ENCODE results near the gene SMAD7.

The SMAD7 gene

DNA sequence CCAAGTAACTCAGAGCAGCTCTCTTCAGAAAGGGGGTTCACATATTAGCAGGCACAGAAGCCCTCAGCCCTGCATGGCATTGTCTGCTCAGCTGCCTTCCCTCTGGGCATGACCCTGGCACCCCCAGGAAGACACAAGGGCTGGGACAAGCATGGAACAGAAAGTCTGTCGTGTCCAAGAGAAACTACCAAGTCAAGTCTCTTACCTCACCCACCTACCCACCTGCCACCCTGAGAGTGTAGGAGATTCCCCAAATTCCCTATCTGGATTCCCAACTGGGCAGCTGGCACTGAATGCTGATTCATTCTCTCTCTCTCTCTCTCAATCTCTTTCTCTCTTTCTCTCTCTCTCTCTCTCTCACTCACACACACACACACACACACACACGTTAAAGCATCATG, 21.6 kb downstream of the SMAD7 start:
- DNase-seq = peak; percentile 54

GRCh38 chr18:48928787-48929186, 22.0 kb downstream of the SMAD7 start:
- DNase-seq = peak; percentile 73

DNA sequence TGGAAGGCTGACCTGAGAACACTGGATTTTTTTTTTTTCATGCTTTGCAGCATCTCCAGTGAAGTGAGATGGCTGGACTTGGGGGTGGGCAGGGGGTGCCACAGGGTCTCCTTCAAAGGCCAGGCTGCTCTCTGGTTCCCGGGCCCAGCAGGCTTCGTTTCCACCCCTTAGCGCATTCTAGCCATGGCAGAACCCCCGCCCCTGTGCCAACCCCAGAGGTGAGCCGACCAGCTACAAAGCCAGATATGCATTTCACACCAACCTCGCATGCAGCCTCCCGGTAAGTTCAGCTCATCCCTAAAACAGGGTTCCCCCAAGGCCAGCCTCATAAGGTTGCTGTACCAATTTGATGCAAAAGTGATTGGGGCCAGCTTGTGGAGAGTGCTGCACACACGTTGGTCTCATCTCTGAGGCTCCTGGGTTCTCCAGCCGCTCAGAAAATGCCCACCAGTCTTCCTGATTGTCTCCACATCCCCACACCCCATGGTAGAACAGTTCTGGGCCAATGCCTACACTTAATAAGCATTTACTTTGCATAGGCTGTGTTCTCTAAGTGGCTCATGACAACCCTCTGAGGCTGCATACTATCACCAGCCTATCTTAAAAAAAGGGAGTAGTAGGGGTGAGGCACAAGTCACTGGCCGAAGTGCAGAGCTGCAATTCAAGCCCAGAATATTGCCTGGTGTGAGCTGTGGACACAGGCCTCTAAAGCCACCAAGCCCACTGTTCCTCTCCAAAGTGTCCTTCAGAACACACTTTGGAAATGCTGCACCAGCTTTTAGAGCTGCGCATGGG, 23.3 kb downstream of the SMAD7 start:
- DNase-seq = no peak

DNA sequence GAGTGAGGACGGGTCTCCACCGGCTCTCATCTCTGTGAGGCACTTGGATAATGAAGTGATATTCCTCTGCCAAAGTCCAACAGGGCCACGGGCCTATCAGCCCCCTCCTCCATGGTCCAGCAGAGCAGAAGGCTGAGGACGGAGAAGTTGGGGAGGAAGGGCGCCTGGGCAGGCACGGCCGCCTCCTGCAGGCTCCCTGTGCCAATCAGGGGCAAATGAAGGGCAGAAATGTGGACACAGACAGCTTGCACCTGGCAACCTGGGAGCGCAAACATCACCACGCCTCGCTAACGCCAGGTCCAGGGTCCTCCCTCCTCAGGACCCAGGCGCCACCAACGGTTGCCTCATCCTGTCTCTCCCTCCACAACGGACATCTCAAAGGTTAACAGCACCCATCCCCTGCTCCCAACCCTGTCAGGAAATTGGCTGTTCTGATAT, 24.3 kb downstream of the SMAD7 start:
- no peak for DNase-seq

DNA sequence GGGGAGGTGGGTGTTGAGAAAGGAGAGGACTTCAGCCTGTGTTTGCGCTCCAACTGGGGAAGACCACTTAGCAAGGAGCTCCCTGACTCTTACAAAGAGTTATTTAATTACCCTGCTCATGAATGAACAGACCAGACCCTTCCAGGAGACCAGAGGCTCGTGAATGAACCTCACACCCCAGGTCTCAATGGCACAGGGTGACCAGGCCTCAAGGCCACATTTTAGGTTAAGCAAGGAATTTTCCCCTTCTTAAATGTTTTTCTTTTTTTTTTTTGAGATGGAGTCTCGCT, 25.3 kb downstream of the SMAD7 start:
- DNase-seq = no peak

DNA sequence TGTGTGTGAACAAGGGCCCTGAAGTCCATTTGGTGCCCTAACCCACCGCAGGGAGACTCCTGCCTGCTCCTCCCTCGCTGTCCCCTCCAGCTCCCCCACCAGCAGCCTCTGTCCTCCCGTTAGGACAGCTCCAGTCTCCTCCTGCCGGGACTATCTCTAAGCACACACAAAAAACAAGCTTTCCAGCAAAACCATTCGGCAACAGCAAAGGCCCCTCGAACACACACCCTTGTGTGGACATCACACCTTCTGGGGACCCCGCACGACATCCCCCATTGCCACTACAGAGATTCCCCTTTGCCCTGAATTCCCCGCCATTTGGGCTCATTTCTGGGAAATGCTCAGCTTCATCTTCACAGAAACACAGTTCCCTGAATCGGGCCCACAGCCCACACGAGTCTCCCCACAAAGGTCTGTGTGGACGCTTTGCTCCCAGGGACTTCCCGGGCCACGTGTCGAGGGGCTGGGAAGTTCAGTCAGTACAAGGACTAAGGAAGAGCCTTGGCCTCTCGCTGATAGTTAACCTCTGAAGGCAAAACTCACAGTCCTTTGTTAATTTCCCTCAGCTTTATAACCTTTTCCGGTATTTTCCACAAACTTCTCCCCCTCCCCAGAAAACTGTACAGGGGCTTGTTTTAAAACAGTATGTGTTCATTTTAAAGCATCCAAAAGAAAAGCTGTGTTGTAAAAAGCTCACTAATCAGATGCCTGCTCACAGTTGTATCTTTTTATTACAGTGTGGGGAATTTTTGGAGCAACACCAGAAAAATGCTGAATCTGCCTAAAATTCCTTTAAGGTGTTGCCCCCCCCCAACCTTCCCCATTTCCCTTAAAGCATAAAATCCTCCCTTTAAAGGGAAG, 25.9 kb downstream of the SMAD7 start:
- DNase-seq = peak; percentile 58

- peak; percentile 51 for DNase-seq
Observed at GRCh38 chr18:48923746-48924629, 26.8 kb downstream of the SMAD7 start.

DNA sequence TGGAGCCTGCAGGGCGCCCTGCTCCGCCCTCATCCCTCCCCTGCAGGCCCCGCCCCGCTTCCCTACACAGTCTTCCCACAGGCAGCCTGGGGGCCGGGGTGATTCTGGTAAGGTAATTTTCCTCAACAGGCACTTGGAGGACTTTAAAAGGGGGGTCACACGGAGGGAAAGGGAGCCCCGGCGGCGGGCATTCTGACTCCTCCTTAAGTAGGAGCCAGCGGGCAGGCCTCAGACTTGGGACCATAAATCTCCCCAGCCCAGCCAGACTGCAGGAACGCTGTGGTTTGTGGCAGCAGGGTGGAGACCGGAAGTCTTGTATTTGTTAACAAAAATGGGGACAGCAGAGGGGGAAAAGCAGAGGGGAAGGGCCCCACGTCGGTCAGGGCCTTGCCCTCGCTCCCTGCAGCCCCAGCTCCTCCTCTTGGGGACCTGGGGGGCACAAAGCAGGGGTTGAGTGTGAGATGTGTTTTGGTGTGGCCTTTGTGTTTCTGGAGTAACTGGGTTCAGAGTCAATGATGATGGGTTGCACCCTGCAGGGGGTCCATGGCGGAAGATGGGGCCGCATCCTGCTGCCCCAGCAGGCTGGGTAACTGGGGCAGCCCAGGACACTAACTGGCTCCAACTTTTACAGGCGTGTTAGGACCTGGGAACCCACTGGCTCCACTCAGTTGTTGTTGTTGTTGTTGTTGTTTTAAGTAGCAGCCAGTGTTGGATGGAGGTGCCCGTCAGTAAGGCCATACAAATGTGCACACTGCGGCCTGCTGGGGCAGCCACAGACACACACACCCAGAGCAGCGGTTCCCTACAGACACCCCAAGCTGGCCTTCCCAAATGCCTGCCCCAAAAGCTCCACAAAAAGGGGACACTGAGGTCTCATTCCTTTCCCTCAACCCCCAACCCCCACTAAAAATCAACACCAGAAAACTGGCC, 27.7 kb downstream of the SMAD7 start:
- peak; percentile 79 for DNase-seq

DNA sequence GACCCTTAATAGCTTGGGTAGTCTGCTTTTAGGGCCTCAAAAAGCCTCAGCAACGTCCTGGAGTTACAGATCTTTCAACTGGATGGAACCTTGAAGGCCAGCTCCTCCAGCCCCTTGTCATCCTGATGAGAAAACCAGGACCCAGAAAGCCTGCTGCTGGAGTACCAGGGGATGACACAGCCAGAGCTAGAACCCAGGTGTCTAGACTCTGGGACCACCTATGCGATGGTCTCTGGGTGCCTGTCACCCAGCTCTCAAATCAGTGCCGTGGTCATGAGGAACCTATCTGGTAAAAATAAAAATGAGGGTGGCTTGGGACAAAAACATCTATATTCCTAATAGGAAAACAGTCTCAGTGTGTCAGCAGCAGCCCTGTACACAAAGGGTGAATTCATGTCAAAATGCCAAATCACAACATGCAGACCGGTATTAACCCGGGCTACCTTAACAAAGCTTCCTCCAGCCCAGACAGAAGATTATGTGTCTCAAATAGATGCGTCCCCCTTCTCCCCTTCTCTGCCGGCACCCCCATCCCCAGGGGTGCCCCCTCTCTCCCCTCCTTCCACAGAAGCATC, 28.5 kb downstream of the SMAD7 start:
- DNase-seq = peak; percentile 48

DNA sequence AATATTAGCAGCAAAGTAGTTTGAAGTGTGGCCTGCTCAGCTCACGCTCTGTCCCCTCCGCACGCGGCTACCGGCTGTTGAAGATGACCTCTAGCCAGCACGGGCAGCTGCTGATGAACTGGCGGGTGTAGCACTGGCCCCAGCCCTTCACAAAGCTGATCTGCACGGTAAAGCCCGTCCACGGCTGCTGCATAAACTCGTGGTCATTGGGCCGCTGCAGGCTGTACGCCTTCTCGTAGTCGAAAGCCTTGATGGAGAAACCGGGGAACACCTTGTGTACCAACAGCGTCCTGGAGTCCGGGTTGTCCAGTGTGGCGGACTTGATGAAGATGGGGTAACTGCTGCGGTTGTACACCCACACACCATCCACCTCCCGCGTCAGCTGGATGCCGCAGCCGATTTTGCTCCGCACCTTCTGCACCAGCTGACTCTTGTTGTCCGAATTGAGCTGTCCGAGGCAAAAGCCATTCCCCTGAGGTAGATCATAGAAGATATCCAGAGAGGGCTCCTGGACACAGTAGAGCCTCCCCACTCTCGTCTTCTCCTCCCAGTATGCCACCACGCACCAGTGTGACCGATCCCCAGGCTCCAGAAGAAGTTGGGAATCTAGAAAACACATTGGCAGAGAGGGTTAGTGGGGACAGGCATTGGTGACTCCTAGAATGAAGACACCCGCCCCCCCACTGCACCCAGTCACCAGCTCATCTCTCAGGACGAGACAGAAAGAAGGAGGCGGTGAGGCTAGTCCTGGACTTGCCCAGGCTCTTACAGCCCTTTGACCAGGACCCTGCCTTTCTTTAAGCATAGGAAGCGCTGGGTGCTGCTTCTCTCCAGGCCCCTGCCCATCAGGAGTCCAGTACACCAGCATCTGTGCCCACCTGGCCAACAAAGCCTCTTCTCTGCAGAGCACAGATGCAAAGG, 29.2 kb downstream of the SMAD7 start:
- peak; percentile 45 for DNase-seq

DNA sequence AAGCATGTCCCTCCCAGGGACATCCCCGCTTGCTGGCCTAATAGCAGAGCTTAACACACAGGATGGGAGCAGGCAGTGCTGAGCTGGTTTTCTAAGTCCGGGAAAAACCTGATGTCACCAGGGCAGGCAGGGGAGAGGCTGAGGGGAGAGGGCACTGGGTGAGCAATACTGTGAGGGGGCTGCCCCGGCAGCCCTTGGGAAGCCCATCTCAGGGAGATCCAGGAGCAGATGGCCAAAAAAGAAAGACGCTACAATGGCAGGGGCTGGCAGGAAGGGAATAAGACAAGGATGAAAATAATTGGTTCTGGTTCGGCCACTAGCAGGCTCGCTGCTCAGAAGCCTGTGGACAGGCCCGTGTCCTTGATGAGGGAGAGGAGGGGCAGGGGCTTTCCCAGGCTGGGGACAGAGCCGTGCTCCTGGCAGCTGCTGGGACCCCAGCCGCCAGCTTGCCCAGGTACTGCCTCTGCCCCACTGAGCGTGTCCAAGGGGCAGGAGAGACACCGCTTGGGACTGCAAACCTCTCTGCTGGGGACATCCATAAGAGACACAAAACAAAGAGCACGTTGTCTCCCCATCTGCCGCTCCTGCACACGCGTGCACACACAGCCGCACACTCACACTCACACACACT, 30.2 kb downstream of the SMAD7 start:
- DNase-seq = peak; percentile 42

DNA sequence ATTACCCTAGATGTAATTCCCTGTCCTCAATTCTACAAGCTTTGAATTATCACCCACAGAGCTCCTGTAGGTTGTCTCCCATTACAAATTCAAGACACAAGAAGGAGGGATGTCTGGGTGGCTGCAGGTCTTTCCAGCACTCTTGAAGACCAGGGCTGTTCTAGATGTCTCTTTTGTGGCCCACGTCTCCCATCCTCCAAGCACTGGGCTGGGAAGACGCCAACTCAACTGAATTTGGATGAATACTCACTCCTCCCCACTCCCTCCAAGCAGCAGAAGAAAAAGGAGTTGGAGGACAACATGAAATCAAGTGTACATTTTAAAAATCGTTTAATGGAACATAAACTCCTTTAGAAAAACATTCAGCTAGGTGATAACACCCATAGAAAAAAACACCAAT, 31.2 kb downstream of the SMAD7 start:
- peak; percentile 18 for DNase-seq

DNA sequence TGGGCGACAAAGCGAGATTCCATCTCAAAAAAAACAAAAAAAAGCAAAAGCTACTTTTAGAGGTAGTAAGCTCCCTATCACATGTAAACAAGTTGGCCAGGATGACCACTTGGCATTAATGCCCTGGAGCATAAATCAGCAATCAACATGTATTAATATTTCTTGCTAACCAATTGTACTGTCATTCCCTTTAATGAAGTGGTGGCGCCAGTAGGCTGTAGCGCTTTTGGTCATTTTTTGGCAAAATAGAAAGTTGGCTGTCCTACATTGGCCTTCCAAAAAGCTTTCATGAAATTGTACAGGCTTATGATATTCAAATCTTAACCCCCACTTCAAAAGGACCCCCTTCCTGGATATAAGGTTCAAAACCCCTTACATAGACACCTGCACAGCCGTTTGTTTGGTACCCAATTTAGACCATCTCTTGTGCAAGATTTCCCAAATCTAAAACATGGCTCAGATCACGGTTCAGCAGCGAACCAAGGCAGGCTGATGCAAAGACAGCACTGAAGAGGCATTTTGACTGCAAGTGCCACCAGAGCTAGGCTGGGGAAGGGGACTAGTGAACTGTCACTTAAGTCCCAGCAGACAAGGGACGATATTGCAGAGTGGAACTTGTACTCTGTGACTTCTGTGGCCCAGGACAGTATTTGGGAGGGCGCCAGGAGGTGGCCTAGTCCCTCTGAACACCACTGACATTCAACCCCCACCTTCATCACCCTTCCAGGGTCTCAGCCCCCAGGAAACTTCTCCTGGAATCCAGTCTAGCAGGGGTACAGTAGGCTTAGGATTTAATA, 31.9 kb downstream of the SMAD7 start:
- DNase-seq = peak; percentile 44

GRCh38 chr18:48917579-48918517, 32.9 kb downstream of the SMAD7 start:
- DNase-seq = peak; percentile 43

DNA sequence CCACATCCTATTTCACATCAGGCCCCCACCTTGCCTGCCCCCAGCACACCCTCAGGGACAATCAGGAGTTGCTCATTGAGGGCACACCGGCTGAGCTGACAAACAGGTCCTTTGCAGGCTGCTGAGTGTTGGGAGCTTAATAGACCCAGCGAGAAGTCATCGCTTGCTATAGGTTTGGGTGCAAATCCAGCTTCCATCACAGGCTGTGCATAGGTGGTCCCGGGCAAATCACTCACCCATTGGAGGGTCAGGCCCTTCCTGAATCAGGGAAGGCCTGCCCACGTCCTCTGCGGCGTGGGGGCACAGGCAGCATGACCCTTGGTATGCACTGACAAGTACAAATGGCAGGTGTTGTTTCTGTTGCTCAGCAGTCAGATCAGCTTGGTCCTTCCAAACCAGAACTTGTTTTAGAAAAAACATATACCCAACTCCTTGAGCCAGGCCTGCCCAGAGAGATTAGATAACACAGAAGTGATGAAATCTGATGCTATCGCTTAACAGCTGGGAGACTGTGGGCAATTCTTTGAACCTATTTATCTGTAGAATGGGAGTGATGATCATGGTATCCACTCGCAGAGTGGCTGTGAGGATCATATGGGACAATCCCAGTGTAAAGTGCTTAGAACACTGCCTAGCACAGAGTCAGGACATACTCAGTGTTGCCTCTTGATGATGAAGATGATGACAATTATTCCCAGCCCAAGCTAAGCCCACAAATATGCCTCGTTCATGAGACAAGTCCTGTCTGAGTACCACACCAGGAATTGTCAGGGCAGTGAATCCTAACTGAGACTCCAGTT, 34.9 kb downstream of the SMAD7 start:
- DNase-seq = peak; percentile 43

DNA sequence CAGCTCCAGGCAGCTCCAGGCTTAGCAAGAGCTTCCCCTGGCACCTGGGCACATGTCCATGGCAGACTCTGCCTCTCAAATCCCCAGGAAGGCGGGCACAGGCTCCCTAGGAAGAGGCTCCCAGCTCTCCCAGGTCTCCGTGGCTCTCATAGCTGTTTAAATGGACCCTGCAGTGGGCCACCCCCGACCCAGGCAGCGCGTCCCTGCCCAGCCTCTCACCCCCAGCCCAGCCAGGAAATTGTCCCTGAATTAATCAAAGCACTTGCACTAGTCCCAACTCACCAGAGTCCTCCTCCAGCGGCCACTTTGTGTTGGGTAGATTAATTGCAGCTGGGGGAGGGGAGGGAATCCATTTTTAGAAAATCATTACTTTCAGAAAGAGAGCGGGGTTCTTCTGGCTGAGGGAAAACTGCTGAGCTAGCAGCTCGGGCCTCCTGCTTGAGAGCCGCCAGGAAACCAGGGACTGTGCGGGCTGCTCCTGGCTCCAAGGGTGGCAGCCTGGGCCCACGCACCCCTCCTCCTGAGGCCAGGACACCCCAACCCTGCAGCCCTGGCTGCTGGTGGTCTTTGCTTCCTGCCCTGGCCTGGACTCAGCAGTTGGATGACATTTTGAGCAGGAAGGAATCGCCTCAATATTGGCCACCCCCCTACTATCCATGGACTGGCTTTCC, 36.0 kb downstream of the SMAD7 start:
- DNase-seq = peak; percentile 55
